ENCODE data around the gene MX1. TPM values are rescaled to one million over a fixed set of nuclear protein-coding genes. Genes with fewer than 3 reads are reported as not detected.

The MX1 gene
- total and polyA plus RNA-seq, 2 experiments from 2014 or later: 2.1 to 6.5 TPM

DNA sequence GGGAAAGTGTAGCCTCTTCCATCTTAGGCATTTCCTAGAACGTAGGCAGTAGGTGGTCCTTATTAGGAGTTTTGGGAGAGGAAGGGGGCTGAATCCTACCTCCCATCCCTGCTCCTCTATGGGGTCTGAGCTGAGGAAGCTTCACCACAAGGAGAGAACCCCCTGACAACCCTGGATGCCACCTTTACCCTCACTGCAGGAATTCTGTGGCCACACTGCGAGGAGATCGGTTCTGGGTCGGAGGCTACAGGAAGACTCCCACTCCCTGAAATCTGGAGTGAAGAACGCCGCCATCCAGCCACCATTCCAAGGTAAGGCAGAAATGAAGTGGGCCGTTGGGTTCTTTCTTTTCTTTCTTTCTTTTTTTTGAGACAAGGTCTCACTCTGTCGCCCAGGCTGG lies 1.5 kb downstream of the MX1 start (continued):
- TF ChIP-seq ZNF462 (CRISPR knock-in tag; IDR thresholded peaks at IDR 0.05): no peak
- TF ChIP-seq, protein P1, sequence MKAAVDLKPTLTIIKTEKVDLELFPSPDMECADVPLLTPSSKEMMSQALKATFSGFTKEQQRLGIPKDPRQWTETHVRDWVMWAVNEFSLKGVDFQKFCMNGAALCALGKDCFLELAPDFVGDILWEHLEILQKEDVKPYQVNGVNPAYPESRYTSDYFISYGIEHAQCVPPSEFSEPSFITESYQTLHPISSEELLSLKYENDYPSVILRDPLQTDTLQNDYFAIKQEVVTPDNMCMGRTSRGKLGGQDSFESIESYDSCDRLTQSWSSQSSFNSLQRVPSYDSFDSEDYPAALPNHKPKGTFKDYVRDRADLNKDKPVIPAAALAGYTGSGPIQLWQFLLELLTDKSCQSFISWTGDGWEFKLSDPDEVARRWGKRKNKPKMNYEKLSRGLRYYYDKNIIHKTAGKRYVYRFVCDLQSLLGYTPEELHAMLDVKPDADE (IDR thresholded peaks at IDR 0.05): no peak
- no peak for TF ChIP-seq ZNF331 (CRISPR knock-in tag; IDR thresholded peaks at IDR 0.05; ENCODE audit: low read depth)
- no peak for TF ChIP-seq JUNB (IDR thresholded peaks at IDR 0.05; ENCODE audit: unreplicated experiment)
- TF ChIP-seq CREB1 (CRISPR knock-in tag; IDR thresholded peaks at IDR 0.05; ENCODE audit: low read depth): no peak
- TF ChIP-seq NANOG (IDR thresholded peaks at IDR 0.05; ENCODE audit: borderline replicate concordance): no peak
- no peak for TF ChIP-seq ZNF114 (CRISPR knock-in tag; IDR thresholded peaks at IDR 0.05)
- TF ChIP-seq, protein P2, sequence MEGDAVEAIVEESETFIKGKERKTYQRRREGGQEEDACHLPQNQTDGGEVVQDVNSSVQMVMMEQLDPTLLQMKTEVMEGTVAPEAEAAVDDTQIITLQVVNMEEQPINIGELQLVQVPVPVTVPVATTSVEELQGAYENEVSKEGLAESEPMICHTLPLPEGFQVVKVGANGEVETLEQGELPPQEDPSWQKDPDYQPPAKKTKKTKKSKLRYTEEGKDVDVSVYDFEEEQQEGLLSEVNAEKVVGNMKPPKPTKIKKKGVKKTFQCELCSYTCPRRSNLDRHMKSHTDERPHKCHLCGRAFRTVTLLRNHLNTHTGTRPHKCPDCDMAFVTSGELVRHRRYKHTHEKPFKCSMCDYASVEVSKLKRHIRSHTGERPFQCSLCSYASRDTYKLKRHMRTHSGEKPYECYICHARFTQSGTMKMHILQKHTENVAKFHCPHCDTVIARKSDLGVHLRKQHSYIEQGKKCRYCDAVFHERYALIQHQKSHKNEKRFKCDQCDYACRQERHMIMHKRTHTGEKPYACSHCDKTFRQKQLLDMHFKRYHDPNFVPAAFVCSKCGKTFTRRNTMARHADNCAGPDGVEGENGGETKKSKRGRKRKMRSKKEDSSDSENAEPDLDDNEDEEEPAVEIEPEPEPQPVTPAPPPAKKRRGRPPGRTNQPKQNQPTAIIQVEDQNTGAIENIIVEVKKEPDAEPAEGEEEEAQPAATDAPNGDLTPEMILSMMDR (conservative IDR thresholded peaks at IDR 0.05; ENCODE audit: low read depth in 2 of 2): no peak
- no peak for TF ChIP-seq STAT1 (IDR thresholded peaks at IDR 0.05; ENCODE audit: unreplicated experiment)
- no peak for TF ChIP-seq EZH2 (IDR thresholded peaks at IDR 0.05; ENCODE audit: low read depth, unreplicated experiment)
- TF ChIP-seq EZH2phosphoT487 (IDR thresholded peaks at IDR 0.05; ENCODE audit: unreplicated experiment): no peak
